DND-41 (cell line): Measurements from ENCODE around the gene OSBPL5.

Experiments
- EZH2 ChIP-seq: IDR thresholded peaks from 3 replicates; pipeline ENCODE4 v1.6.1; 2012; ENCODE audit warnings: borderline replicate concordance, low read depth, mild to moderate bottlenecking, moderate library complexity, low read length, inconsistent platforms; ENCODE audit not compliant: severe bottlenecking
- TF ChIP-seq, protein P1 (sequence below): IDR thresholded peaks from 2 replicates; pipeline ENCODE4 v1.5.1; 2012; ENCODE audit warnings: borderline replicate concordance, low read length, moderate library complexity, mild to moderate bottlenecking; ENCODE audit not compliant: poor library complexity, severe bottlenecking; ENCODE audit errors: extremely low read depth

DNA sequence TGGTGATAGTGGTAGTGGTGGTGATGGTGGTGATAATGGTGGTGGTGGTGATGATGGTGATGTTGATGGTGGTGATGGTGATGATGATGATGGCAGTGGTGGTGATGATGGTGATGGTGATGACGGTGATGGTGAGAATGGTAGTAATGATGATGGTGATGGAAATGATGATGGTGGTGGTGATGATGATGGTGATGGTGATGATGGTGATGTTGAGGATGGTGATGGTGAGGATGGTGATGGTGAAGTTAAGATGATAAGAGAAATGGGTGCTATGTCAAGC lies 41.8 kb upstream of the OSBPL5 start:
- TF ChIP-seq, protein P1, sequence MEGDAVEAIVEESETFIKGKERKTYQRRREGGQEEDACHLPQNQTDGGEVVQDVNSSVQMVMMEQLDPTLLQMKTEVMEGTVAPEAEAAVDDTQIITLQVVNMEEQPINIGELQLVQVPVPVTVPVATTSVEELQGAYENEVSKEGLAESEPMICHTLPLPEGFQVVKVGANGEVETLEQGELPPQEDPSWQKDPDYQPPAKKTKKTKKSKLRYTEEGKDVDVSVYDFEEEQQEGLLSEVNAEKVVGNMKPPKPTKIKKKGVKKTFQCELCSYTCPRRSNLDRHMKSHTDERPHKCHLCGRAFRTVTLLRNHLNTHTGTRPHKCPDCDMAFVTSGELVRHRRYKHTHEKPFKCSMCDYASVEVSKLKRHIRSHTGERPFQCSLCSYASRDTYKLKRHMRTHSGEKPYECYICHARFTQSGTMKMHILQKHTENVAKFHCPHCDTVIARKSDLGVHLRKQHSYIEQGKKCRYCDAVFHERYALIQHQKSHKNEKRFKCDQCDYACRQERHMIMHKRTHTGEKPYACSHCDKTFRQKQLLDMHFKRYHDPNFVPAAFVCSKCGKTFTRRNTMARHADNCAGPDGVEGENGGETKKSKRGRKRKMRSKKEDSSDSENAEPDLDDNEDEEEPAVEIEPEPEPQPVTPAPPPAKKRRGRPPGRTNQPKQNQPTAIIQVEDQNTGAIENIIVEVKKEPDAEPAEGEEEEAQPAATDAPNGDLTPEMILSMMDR: no peak
- TF ChIP-seq EZH2: no peak
